Measurements from ENCODE around the gene CSGALNACT2. TPM values are rescaled to one million over a fixed set of nuclear protein-coding genes. Genes with fewer than 3 reads are reported as not detected.

Gene CSGALNACT2
- total RNA-seq, 1 experiment from 2014 or later: 6.4 TPM

GRCh38 chr10:43123361-43124093 lies 14.7 kb upstream of the CSGALNACT2 start:
- CTCF ChIA-PET: no interaction called here
- peaks cover 28% of the 10 kb centered on the region for H3K27me3 Mint-ChIP-seq (ENCODE audit: insufficient read depth, unreplicated experiment)
- no peak overlapping the region for H3K4me3 ChIP-seq (ENCODE audit: low read depth, low read length)

GRCh38 chr10:43124094-43124521 lies 14.1 kb upstream of the CSGALNACT2 start:
- no peaks in the 10 kb centered on the region for H3K9me3 Mint-ChIP-seq (ENCODE audit: unreplicated experiment)
- H3K9me3 ChIP-seq: no peaks in the 10 kb centered on the region
- no peak overlapping the region for H3K27ac Mint-ChIP-seq (ENCODE audit: unreplicated experiment)
- ChIA-PET CTCF (no interaction called here), POLR2A (no interaction called here)
- H3K4me3 Mint-ChIP-seq (ENCODE audit: unreplicated experiment): no peak overlapping the region
- no TSS peak for BruUV-seq (replicated peaks)
- no peaks in the 10 kb centered on the region for H3K36me3 ChIP-seq (ENCODE audit: control insufficient read depth, insufficient read depth, low read length)
- H3K4me1 ChIP-seq: no peaks in the 10 kb centered on the region
- peaks cover 28% of the 10 kb centered on the region for H3K27me3 Mint-ChIP-seq (ENCODE audit: insufficient read depth, unreplicated experiment)
- H3K36me3 Mint-ChIP-seq (ENCODE audit: insufficient read depth, unreplicated experiment): no peaks in the 10 kb centered on the region
- H3K4me1 Mint-ChIP-seq (ENCODE audit: low read depth, unreplicated experiment): no peaks in the 10 kb centered on the region
- no peak overlapping the region for H3K4me3 ChIP-seq (ENCODE audit: low read depth, low read length)
- H3K27me3 ChIP-seq (replicated peaks; ENCODE audit: control insufficient read depth, insufficient read depth, low read length): peaks cover 1% of the 10 kb centered on the region; the same call in 1 of the 2 replicates
- no peak for DNase-seq
- no peak for TF ChIP-seq CTCF (IDR thresholded peaks at IDR 0.05; ENCODE audit: insufficient read depth in 1 of 2, low read depth in 1 of 2, low read length in 1 of 2, severe bottlenecking in 1 of 2, unreplicated experiment in 1 of 2)
- intact Hi-C loops (cut with micrococcal nuclease; ENCODE audit: unreplicated experiment): no loop called here

More at GRCh38 chr10:43123361-43124093, 14.7 kb upstream of the CSGALNACT2 start:
- H3K4me1 Mint-ChIP-seq (ENCODE audit: low read depth, unreplicated experiment): no peaks in the 10 kb centered on the region
- no peak overlapping the region for H3K4me3 Mint-ChIP-seq (ENCODE audit: unreplicated experiment)
- no peaks in the 10 kb centered on the region for H3K36me3 ChIP-seq (ENCODE audit: control insufficient read depth, insufficient read depth, low read length)
- POLR2A ChIA-PET: no interaction called here
- H3K27me3 ChIP-seq (replicated peaks; ENCODE audit: control insufficient read depth, insufficient read depth, low read length): peaks cover 1% of the 10 kb centered on the region; the same call in 1 of the 2 replicates
- no TSS peak for BruUV-seq (replicated peaks)
- no peak overlapping the region for H3K27ac Mint-ChIP-seq (ENCODE audit: unreplicated experiment)
- no peaks in the 10 kb centered on the region for H3K36me3 Mint-ChIP-seq (ENCODE audit: insufficient read depth, unreplicated experiment)
- no peaks in the 10 kb centered on the region for H3K9me3 ChIP-seq
- H3K4me1 ChIP-seq: no peaks in the 10 kb centered on the region
- no peaks in the 10 kb centered on the region for H3K9me3 Mint-ChIP-seq (ENCODE audit: unreplicated experiment)
- TF ChIP-seq CTCF (IDR thresholded peaks at IDR 0.05; ENCODE audit: insufficient read depth in 1 of 2, low read depth in 1 of 2, low read length in 1 of 2, severe bottlenecking in 1 of 2, unreplicated experiment in 1 of 2): no peak
- DNase-seq: no peak
- intact Hi-C loops (cut with micrococcal nuclease; ENCODE audit: unreplicated experiment): no loop called here

GRCh38 chr10:43124574-43125273 lies 13.5 kb upstream of the CSGALNACT2 start:
- no peaks in the 10 kb centered on the region for H3K9me3 Mint-ChIP-seq (ENCODE audit: unreplicated experiment)
- no peak overlapping the region for H3K4me3 ChIP-seq (ENCODE audit: low read depth, low read length)
- no peaks in the 10 kb centered on the region for H3K36me3 Mint-ChIP-seq (ENCODE audit: insufficient read depth, unreplicated experiment)
- H3K27ac Mint-ChIP-seq (ENCODE audit: unreplicated experiment): no peak overlapping the region
- H3K9me3 ChIP-seq: no peaks in the 10 kb centered on the region
- no peaks in the 10 kb centered on the region for H3K36me3 ChIP-seq (ENCODE audit: control insufficient read depth, insufficient read depth, low read length)
- BruUV-seq (replicated peaks): no TSS peak
- no peak overlapping the region for H3K4me3 Mint-ChIP-seq (ENCODE audit: unreplicated experiment)
- ChIA-PET CTCF (no interaction called here), POLR2A (no interaction called here)
- H3K4me1 ChIP-seq: no peaks in the 10 kb centered on the region
- intact Hi-C loops (cut with micrococcal nuclease; ENCODE audit: unreplicated experiment): no loop called here
- TF ChIP-seq CTCF (IDR thresholded peaks at IDR 0.05; ENCODE audit: insufficient read depth in 1 of 2, low read depth in 1 of 2, low read length in 1 of 2, severe bottlenecking in 1 of 2, unreplicated experiment in 1 of 2): no peak
- peaks cover 1% of the 10 kb centered on the region; the same call in 1 of the 2 replicates for H3K27me3 ChIP-seq (replicated peaks; ENCODE audit: control insufficient read depth, insufficient read depth, low read length)
- peaks cover 28% of the 10 kb centered on the region for H3K27me3 Mint-ChIP-seq (ENCODE audit: insufficient read depth, unreplicated experiment)
- DNase-seq: no peak
- H3K4me1 Mint-ChIP-seq (ENCODE audit: low read depth, unreplicated experiment): no peaks in the 10 kb centered on the region
